HG03280 (cell line): ENCODE results near the gene C20orf96.
"Not testable (repeated sequence)": the region's sequence is repeated elsewhere in the genome, so short reads cannot be mapped to it uniquely, and the experiment has no call there.

Experiments
- ATAC-seq: cut with Tn5 transposase; IDR thresholded peaks from one replicate; pipeline ENCODE4 v1.9.1; 2021; ENCODE audit warnings: mild to moderate bottlenecking, moderate library complexity; ENCODE audit not compliant: unreplicated experiment

Gene C20orf96

DNA sequence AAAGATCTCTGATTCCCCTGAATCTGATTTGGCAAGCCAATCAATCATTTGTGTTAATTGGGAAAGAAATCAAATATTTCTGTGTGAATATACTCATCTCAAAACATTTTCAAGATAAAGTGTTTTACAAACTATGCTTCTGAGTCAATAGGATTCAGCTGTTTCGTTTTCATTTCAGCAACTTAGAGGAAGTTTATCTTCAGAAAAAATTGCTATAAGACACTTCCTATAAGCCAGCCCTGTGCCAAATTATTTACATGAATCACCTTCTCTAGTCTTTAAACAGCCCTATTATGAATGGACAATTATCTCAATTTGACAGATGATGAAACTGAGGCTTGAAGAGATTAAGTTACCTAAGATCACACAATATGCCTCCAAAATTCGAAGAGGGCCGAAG is 52.6 kb downstream of the C20orf96 start:
- ATAC-seq, result no peak

DNA sequence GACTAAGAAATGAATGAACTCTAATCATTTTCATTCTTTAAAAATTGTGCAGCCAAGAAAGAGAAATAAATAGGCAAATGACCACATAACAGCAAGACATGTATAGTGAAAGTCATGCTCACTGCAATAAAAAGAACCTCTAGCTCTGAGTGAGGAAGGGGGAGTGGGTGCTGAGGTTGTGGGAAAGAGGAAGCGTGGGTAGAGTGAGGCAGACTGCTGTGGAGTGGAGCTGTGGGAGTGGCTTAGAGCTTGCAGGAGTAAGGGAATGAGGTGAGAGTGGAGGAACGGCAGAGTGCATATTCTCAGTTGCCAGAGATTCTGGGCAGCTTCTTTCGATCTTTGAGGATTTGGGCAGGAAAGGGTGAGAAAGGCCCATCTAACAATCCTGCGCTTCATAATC is 53.1 kb downstream of the C20orf96 start:
- no peak for ATAC-seq

GRCh38 chr20:235891-236290 is 54.7 kb downstream of the C20orf96 start:
- ATAC-seq, result no peak

GRCh38 chr20:227439-228105 is 63.0 kb downstream of the C20orf96 start:
- no peak for ATAC-seq

DNA sequence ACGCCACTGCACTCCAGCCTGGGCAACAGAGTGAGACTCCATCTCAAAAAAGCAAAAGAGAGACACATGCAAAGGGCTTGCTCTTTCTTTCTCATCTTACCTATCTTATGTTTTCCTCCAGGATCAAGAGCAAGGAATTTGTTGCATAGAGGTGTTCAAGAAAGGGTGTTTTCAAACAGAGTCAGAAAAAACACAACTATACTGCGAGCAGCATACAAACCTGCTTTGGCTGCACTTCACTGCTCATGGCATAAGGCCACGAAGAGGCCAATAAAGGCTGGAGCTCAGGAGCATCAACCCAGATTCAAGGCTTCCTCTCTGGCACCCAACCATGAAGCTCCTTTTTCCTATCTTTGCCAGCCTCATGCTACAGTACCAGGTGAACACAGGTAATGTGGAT is 63.6 kb downstream of the C20orf96 start, which contains the start of gene DEFB129:
DEFB129 (plus strand) TSS at position 301 of the 400 bp plus-strand sequence; CDS start at position 332, 31 bp downstream.
- no peak for ATAC-seq

- ATAC-seq, result not testable (repeated sequence)
Observed at GRCh38 chr20:225879-226278, 64.7 kb downstream of the C20orf96 start.

DNA sequence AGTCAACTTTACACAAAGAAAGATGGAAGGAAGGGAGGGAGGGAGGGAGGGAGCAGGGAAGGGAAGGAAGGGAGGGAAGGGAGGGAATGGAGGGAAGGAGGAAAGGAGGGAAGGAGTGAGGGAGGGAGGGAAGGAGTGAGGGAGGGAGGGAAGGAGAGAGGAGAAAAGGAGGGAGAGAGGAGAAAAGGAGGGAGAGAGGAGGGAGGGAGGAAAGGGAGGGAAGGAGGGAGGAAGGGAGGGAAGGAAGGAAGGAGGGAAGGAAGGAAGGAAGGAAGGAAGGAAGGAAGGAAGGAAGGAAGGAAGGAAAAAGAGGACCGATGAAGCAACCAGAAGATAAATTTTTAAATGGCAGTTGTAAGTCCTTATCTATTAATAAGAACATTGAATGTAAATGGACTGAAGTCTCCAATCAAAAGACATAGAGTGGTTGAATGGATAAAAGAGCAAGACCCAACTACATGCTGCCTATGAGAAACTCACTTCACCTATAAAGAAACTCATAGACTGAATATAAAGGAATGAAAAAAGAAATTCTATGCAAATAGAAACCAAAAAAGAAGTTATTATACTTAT is 69.2 kb downstream of the C20orf96 start:
- no peak for ATAC-seq
